ENCODE measurements around the gene SOX30. TPM values are rescaled to one million over a fixed set of nuclear protein-coding genes. Genes with fewer than 3 reads are reported as not detected.

Gene SOX30
- total RNA-seq, 2 experiments from 2014 or later: 0.16 to 0.29 TPM

DNA sequence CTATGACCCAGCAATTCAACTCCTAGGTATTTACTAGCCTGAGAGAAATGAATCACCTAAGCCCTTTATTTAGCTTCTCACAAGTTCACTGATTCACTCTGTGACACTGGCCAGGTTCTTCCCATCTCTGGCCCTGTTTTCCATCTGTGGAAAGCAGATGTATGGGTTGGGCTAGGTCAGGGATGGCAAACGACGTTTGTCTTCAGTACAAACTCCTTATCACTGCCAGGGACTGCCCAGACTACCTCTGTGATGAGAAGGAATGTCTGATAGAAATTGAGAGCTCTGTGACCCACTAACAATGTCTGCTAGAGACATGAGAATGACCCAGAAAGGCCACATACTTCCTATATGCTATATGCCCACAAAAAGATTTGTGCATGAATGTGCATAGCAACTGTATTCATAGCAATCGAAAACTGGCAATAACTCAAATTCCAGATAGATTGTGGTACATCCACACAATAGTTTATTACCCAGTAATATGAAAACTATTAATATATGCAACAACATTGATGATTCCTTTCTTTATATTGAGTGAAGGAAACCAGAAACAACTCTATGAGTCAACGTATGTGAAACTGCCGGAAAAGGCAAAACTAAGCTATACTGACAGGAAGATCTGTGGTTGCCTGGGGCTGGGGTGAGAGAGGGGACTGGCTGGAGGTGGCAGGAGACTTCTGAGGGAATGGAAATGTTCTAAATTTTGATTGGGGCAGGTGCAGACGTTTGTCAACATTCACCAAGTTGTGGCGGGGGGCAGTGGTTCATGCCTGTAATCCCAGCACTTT, 44.7 kb downstream of the SOX30 start:
- no peak for DNase-seq (ENCODE audit: low spot score)
- 0 out of 2 replicates have a peak overlapping the region, but pooled peaks have one; percentile 12 for H3K4me2 ChIP-seq (ENCODE audit: low read length)
- intact Hi-C loops (cut with micrococcal nuclease; ENCODE audit: unreplicated experiment): no loop called here
- H3K9me3 ChIP-seq (ENCODE audit: low read length): peaks cover 9% of the 10 kb centered on the region; the same call in 1 of the 2 replicates
- H3K9me2 ChIP-seq (ENCODE audit: insufficient read depth, low read length): no peaks in the 10 kb centered on the region
- no peak overlapping the region for H3K4me3 ChIP-seq (ENCODE audit: low read depth, low read length, poor library complexity, severe bottlenecking)
- CTCF ChIA-PET (ENCODE audit: unreplicated experiment): no interaction called here
- peak overlapping the region; percentile 43; the same call in 1 of the 2 replicates for H2AFZ ChIP-seq (ENCODE audit: low read length)
- peaks cover 28% of the 10 kb centered on the region for H3K4me1 ChIP-seq (ENCODE audit: insufficient read depth, low read length, poor library complexity, severe bottlenecking)
- no peak overlapping the region for H3K27ac ChIP-seq (ENCODE audit: low read depth, low read length, poor library complexity, severe bottlenecking)
- H3K79me2 ChIP-seq (ENCODE audit: insufficient read depth, low read depth, low read length): no peaks in the 10 kb centered on the region
- TF ChIP-seq EZH2phosphoT487 (IDR thresholded peaks at IDR 0.05; ENCODE audit: borderline replicate concordance, low read depth, low read length): no peak
- TF ChIP-seq, protein P1, sequence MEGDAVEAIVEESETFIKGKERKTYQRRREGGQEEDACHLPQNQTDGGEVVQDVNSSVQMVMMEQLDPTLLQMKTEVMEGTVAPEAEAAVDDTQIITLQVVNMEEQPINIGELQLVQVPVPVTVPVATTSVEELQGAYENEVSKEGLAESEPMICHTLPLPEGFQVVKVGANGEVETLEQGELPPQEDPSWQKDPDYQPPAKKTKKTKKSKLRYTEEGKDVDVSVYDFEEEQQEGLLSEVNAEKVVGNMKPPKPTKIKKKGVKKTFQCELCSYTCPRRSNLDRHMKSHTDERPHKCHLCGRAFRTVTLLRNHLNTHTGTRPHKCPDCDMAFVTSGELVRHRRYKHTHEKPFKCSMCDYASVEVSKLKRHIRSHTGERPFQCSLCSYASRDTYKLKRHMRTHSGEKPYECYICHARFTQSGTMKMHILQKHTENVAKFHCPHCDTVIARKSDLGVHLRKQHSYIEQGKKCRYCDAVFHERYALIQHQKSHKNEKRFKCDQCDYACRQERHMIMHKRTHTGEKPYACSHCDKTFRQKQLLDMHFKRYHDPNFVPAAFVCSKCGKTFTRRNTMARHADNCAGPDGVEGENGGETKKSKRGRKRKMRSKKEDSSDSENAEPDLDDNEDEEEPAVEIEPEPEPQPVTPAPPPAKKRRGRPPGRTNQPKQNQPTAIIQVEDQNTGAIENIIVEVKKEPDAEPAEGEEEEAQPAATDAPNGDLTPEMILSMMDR (conservative IDR thresholded peaks at IDR 0.05; ENCODE audit: low read length): no peak
- H3K36me3 ChIP-seq (ENCODE audit: insufficient read depth, low read length): no peaks in the 10 kb centered on the region; the same call in 1 of the 2 replicates
- BruUV-seq (replicated peaks): no TSS peak
- POLR2A ChIA-PET: interaction anchor here (0.5 to 1.1 kb wide), 3 partner anchors 11 to 50 kb away, joined by 3 read pairs; no protein-coding TSS in a partner anchor
- no peaks in the 10 kb centered on the region for H4K20me1 ChIP-seq (ENCODE audit: insufficient read depth, low read length)

DNA sequence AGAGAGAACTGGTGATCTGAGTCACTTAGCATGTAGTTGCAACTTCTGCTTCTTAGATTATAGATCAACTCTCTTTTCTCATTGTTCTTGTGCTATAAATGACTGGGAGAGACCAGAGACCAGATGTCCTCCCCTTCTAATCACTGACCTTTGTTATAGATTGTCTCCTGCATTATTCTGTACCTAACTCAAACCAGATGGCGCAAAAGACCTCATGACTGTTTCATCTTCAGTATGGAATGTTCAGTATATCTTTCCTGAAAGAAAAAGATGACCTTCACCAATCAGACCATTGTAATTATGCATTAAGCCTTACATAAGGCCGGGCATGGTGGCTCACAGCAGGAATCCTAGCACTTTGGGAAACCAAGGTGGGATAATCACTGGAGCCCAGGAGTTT, 46.2 kb downstream of the SOX30 start:
- TF ChIP-seq, protein P1 (conservative IDR thresholded peaks at IDR 0.05; ENCODE audit: low read length): no peak
- no peak for TF ChIP-seq EZH2phosphoT487 (IDR thresholded peaks at IDR 0.05; ENCODE audit: borderline replicate concordance, low read depth, low read length)
- no peaks in the 10 kb centered on the region; the same call in 1 of the 2 replicates for H3K36me3 ChIP-seq (ENCODE audit: insufficient read depth, low read length)
- H3K4me1 ChIP-seq (ENCODE audit: insufficient read depth, low read length, poor library complexity, severe bottlenecking): peaks cover 43% of the 10 kb centered on the region
- no peaks in the 10 kb centered on the region for H4K20me1 ChIP-seq (ENCODE audit: insufficient read depth, low read length)
- no peak overlapping the region for H3K4me2 ChIP-seq (ENCODE audit: low read length)
- POLR2A ChIA-PET: interaction anchor here (0.7 to 2.1 kb wide), 3 partner anchors 10 to 40 kb away, joined by 3 to 19 read pairs (median 4); no protein-coding TSS in a partner anchor
- no peaks in the 10 kb centered on the region for H3K9me2 ChIP-seq (ENCODE audit: insufficient read depth, low read length)
- intact Hi-C loops (cut with micrococcal nuclease; ENCODE audit: unreplicated experiment): no loop called here
- H3K79me2 ChIP-seq (ENCODE audit: insufficient read depth, low read depth, low read length): no peaks in the 10 kb centered on the region
- no peak overlapping the region for H3K27ac ChIP-seq (ENCODE audit: low read depth, low read length, poor library complexity, severe bottlenecking)
- CTCF ChIA-PET (ENCODE audit: unreplicated experiment): no interaction called here
- DNase-seq (ENCODE audit: low spot score): no peak
- no peak overlapping the region for H2AFZ ChIP-seq (ENCODE audit: low read length)
- no TSS peak for BruUV-seq (replicated peaks)
- H3K4me3 ChIP-seq (ENCODE audit: low read depth, low read length, poor library complexity, severe bottlenecking): no peak overlapping the region
- peaks cover 9% of the 10 kb centered on the region; the same call in 1 of the 2 replicates for H3K9me3 ChIP-seq (ENCODE audit: low read length)
